ENCODE results near the gene CD6.

The CD6 gene

DNA sequence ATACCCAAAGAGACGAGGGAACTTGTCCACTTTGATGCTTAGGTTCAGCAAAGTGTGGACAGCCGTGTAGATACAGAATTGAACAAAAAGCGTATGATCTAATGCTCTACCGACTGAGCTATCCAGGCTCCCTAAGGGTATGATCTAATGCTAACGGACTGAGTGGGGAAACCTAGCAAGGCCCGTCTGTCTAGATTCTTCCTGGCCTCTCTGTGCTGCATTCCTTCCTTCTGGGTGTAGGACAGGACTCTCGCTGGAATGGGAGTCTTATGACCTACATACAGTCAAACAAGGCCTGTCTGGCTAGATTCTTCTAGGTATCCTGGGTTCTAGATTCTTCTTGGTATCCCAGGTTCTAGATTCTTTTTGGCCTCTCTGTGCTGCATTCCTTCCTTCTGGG, 11.1 kb upstream of the CD6 start:
- 0 out of 2 replicates have a peak, but pooled peaks cover 6% of the 10 kb centered on the region for H3F3A ChIP-seq (ENCODE audit: control insufficient read depth, insufficient read depth)
- H3K9me2 ChIP-seq (replicated peaks; ENCODE audit: control insufficient read depth, low read length) = no peaks in the 10 kb centered on the region
- no peaks in the 10 kb centered on the region for H3K9me3 ChIP-seq (ENCODE audit: control insufficient read depth, insufficient read depth, low read length)
- H3K79me2 ChIP-seq (ENCODE audit: control insufficient read depth, low read length) = no peaks in the 10 kb centered on the region
- no peak overlapping the region for H3K4me2 ChIP-seq (ENCODE audit: low read length)
- no peak overlapping the region for H3K27ac ChIP-seq (ENCODE audit: low read depth, low read length)
- no peaks in the 10 kb centered on the region; the same call in 1 of the 2 replicates for H3K27me3 ChIP-seq (ENCODE audit: control insufficient read depth, low read length)
- H3K4me3 ChIP-seq (ENCODE audit: low read length) = no peak overlapping the region
- TF ChIP-seq, protein P1, sequence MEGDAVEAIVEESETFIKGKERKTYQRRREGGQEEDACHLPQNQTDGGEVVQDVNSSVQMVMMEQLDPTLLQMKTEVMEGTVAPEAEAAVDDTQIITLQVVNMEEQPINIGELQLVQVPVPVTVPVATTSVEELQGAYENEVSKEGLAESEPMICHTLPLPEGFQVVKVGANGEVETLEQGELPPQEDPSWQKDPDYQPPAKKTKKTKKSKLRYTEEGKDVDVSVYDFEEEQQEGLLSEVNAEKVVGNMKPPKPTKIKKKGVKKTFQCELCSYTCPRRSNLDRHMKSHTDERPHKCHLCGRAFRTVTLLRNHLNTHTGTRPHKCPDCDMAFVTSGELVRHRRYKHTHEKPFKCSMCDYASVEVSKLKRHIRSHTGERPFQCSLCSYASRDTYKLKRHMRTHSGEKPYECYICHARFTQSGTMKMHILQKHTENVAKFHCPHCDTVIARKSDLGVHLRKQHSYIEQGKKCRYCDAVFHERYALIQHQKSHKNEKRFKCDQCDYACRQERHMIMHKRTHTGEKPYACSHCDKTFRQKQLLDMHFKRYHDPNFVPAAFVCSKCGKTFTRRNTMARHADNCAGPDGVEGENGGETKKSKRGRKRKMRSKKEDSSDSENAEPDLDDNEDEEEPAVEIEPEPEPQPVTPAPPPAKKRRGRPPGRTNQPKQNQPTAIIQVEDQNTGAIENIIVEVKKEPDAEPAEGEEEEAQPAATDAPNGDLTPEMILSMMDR (IDR thresholded peaks at IDR 0.05; ENCODE audit: low read depth, low read length, poor library complexity, severe bottlenecking) = no peak
- no peak for TF ChIP-seq EZH2phosphoT487 (IDR thresholded peaks at IDR 0.05; ENCODE audit: borderline replicate concordance, low read length)
- H3K36me3 ChIP-seq (ENCODE audit: control insufficient read depth, low read length) = no peaks in the 10 kb centered on the region
- peaks cover 10% of the 10 kb centered on the region for H3K4me1 ChIP-seq (ENCODE audit: control insufficient read depth, low read length)
- H4K20me1 ChIP-seq (ENCODE audit: control insufficient read depth, insufficient read depth, low read depth, low read length) = no peaks in the 10 kb centered on the region

DNA sequence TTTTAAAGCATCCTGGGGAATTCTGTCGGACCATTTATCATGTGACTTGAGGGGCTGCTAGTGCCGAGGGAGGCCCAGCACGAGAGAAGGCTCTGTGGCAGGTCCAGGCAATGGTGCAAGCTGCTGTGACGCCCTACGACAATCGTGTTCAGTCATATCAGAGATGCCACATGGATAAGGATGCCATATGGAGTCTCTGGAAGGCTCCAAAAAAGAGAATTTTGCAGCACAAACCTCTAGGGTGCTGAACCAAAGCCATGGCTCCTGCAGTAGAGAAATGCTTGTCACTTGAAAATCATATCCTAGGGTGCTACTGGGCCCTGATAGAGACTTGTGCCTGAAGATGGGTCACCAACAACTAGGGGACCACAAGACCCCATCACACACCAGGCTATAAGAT, 6.7 kb upstream of the CD6 start:
- TF ChIP-seq, protein P1 (IDR thresholded peaks at IDR 0.05; ENCODE audit: low read depth, low read length, poor library complexity, severe bottlenecking) = no peak
- no peak for TF ChIP-seq EZH2phosphoT487 (IDR thresholded peaks at IDR 0.05; ENCODE audit: borderline replicate concordance, low read length)
- H3K9me3 ChIP-seq (ENCODE audit: control insufficient read depth, insufficient read depth, low read length) = peaks cover 3% of the 10 kb centered on the region; the same call in 1 of the 2 replicates

DNA sequence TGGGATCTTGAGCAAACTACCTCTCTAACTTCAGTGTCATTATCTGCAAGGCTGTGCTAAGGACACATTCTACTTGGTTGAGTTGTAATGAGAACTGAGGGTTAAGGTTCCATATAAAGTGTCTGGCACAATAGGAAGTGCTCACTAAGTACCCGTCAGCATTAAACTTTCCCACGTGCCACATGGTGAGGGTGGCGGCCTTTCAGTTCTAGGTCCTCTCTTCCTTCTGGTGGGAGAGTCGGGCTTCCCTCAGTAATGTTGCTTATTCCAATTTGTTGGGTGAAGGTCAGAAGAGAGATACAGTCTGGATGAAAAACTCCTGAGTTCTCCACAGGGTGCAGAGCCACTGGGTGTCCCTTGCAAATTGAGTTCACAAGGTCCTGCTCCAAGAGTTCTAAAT, 4.6 kb upstream of the CD6 start:
- Histone ChIP-seq H3K36me3 (ENCODE audit: control insufficient read depth, low read length) (no peaks in the 10 kb centered on the region), H3K27ac (ENCODE audit: low read depth, low read length) (no peak overlapping the region), H3F3A (ENCODE audit: control insufficient read depth, insufficient read depth) (0 out of 2 replicates have a peak, but pooled peaks cover 6% of the 10 kb centered on the region), H3K9me3 (ENCODE audit: control insufficient read depth, insufficient read depth, low read length) (peaks cover 3% of the 10 kb centered on the region; the same call in 1 of the 2 replicates), H4K20me1 (ENCODE audit: control insufficient read depth, insufficient read depth, low read depth, low read length) (no peaks in the 10 kb centered on the region), H3K4me1 (ENCODE audit: control insufficient read depth, low read length) (peaks cover 22% of the 10 kb centered on the region), H3K4me3 (ENCODE audit: low read length) (no peak overlapping the region), H3K9me2 (replicated peaks; ENCODE audit: control insufficient read depth, low read length) (no peaks in the 10 kb centered on the region), H3K4me2 (ENCODE audit: low read length) (no peak overlapping the region), H3K79me2 (ENCODE audit: control insufficient read depth, low read length) (no peaks in the 10 kb centered on the region), H3K27me3 (ENCODE audit: control insufficient read depth, low read length) (no peaks in the 10 kb centered on the region; the same call in 1 of the 2 replicates)
- no peak for TF ChIP-seq EZH2phosphoT487 (IDR thresholded peaks at IDR 0.05; ENCODE audit: borderline replicate concordance, low read length)
- TF ChIP-seq, protein P1 (IDR thresholded peaks at IDR 0.05; ENCODE audit: low read depth, low read length, poor library complexity, severe bottlenecking) = no peak

More for the DNA sequence above, 6.7 kb upstream of the CD6 start:
- 0 out of 2 replicates have a peak, but pooled peaks cover 6% of the 10 kb centered on the region for H3F3A ChIP-seq (ENCODE audit: control insufficient read depth, insufficient read depth)
- H3K79me2 ChIP-seq (ENCODE audit: control insufficient read depth, low read length) = no peaks in the 10 kb centered on the region
- H4K20me1 ChIP-seq (ENCODE audit: control insufficient read depth, insufficient read depth, low read depth, low read length) = no peaks in the 10 kb centered on the region
- H3K4me2 ChIP-seq (ENCODE audit: low read length) = no peak overlapping the region
- no peaks in the 10 kb centered on the region for H3K36me3 ChIP-seq (ENCODE audit: control insufficient read depth, low read length)
- H3K27ac ChIP-seq (ENCODE audit: low read depth, low read length) = no peak overlapping the region
- H3K9me2 ChIP-seq (replicated peaks; ENCODE audit: control insufficient read depth, low read length) = no peaks in the 10 kb centered on the region
- H3K4me3 ChIP-seq (ENCODE audit: low read length) = no peak overlapping the region
- peaks cover 6% of the 10 kb centered on the region for H3K4me1 ChIP-seq (ENCODE audit: control insufficient read depth, low read length)
- H3K27me3 ChIP-seq (ENCODE audit: control insufficient read depth, low read length) = no peaks in the 10 kb centered on the region; the same call in 1 of the 2 replicates
